Measurements from ENCODE around the gene THADA.

DNA sequence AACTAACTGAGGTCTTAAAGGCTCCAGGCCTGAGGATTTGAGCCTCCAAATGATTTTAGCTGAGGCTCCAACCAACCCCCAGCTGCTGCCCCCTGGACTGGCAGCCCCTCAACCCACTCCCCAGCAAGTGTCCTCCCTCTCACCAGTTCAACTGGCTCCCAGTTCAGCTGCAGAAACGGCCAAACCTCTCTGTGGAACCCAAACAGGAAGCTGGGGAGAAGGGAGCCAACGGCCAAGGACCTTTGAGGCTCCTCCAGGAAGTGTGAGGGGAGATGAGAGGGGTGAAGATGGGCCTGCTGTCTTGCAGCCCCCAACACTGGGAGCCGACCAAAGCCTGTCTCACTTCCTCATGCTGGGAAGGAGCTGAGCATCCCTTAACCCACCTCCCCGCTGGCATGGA lies 394.3 kb downstream of the THADA start:
- TF ChIP-seq, protein P1, sequence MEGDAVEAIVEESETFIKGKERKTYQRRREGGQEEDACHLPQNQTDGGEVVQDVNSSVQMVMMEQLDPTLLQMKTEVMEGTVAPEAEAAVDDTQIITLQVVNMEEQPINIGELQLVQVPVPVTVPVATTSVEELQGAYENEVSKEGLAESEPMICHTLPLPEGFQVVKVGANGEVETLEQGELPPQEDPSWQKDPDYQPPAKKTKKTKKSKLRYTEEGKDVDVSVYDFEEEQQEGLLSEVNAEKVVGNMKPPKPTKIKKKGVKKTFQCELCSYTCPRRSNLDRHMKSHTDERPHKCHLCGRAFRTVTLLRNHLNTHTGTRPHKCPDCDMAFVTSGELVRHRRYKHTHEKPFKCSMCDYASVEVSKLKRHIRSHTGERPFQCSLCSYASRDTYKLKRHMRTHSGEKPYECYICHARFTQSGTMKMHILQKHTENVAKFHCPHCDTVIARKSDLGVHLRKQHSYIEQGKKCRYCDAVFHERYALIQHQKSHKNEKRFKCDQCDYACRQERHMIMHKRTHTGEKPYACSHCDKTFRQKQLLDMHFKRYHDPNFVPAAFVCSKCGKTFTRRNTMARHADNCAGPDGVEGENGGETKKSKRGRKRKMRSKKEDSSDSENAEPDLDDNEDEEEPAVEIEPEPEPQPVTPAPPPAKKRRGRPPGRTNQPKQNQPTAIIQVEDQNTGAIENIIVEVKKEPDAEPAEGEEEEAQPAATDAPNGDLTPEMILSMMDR (IDR thresholded peaks at IDR 0.05; ENCODE audit: low read depth, low read length): no peak
- no peak for TF ChIP-seq EZH2phosphoT487 (IDR thresholded peaks at IDR 0.05; ENCODE audit: low read depth)
